ENCODE data around the gene HNF4A. TPM values are rescaled to one million over a fixed set of nuclear protein-coding genes. Genes with fewer than 3 reads are reported as not detected.

Gene HNF4A
- total RNA-seq, 2 experiments from 2014 or later, result not detected

DNA sequence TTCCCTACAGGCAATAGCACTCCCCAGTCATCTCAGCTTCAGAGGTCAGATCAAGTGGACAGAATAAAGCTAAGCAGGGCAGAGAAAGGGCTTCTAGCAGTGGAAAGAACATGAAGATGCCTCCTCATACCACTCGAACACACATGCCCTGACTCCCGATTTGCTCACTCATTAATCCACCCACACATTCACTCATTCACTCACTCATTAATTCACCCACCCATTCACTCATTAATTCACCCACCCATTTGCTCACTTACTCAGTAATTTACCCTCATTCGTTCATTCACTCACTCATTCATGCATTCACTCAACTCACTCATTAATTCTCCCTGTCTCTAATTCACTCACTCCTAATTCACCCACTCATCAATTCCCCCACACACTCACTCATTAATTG lies 43.9 kb downstream of the HNF4A start:
- ATAC-seq (no peak), DNase-seq (no peak)
- Mint-ChIP-seq H3K4me1 (no peaks in the 10 kb centered on the region), H3K27me3 (peaks cover 17% of the 10 kb centered on the region), H3K4me3 (no peak overlapping the region), H3K36me3 (peaks cover under 1% of the 10 kb centered on the region), H3K9me3 (ENCODE audit: low read depth) (peaks cover 2% of the 10 kb centered on the region), H3K27ac (no peak overlapping the region)
- CTCF ChIA-PET, result interaction anchor here (1.4 to 2.0 kb wide), 2 partner anchors 12 to 15 kb away, joined by 3 to 8 read pairs; no protein-coding TSS in a partner anchor

DNA sequence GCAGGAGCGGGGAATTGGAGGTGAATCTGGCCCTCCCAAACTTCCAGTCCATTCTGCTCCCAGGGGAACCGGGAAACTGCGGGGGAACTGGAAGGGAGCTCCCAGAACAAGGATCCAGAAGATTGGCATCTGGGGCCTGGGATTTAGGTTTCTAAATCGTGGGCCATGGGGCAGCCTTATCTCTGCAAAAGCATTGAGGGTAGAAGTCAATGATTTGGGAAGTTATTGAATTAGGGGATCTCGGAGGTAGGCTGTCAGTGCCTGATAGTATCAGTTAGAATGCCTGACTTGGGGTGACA lies 45.1 kb downstream of the HNF4A start:
- ATAC-seq (no peak), DNase-seq (no peak)
- CTCF ChIA-PET, result no interaction called here
- peaks cover 15% of the 10 kb centered on the region for H3K27me3 Mint-ChIP-seq
- no peak overlapping the region for H3K4me3 Mint-ChIP-seq
- peaks cover 2% of the 10 kb centered on the region for H3K36me3 Mint-ChIP-seq
- H3K9me3 Mint-ChIP-seq (ENCODE audit: low read depth), result peaks cover 4% of the 10 kb centered on the region
- H3K27ac Mint-ChIP-seq, result no peak overlapping the region
- H3K4me1 Mint-ChIP-seq, result no peaks in the 10 kb centered on the region

DNA sequence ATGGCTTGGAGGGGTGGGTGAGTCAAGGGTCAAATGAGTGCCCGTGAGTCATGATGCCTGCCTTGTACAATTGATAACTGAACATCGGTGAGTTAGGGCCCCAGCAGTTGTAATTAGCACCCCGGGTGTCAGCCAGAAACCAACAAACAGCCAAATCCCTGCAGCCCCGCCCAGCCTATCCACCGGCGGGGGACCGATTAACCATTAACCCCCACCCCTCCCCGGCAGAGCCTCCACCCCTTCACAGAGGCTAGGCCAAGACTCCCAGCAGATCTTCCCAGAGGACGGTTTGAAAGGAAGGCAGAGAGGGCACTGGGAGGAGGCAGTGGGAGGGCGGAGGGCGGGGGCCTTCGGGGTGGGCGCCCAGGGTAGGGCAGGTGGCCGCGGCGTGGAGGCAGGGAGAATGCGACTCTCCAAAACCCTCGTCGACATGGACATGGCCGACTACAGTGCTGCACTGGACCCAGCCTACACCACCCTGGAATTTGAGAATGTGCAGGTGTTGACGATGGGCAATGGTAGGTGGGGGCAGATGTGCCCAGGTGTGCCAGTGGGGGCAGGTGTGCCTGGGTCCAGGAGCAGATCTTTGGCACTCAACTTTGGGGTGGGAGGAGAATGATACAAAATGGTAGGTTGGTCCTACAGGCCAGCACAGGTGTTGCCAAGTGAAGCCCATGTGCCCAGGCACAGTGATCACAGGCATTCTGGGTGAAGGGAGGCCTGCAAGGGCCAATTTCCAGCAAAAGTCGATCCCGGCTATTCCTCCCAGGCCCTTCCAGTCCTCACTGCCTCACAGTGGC lies 45.7 kb downstream of the HNF4A start:
- Mint-ChIP-seq H3K9me3 (ENCODE audit: low read depth) (peaks cover 4% of the 10 kb centered on the region), H3K27me3 (peaks cover 13% of the 10 kb centered on the region), H3K36me3 (peaks cover 2% of the 10 kb centered on the region), H3K4me3 (no peak overlapping the region), H3K4me1 (no peaks in the 10 kb centered on the region), H3K27ac (no peak overlapping the region)
- DNase-seq (no peak), ATAC-seq (no peak)
- CTCF ChIA-PET, result no interaction called here

DNA sequence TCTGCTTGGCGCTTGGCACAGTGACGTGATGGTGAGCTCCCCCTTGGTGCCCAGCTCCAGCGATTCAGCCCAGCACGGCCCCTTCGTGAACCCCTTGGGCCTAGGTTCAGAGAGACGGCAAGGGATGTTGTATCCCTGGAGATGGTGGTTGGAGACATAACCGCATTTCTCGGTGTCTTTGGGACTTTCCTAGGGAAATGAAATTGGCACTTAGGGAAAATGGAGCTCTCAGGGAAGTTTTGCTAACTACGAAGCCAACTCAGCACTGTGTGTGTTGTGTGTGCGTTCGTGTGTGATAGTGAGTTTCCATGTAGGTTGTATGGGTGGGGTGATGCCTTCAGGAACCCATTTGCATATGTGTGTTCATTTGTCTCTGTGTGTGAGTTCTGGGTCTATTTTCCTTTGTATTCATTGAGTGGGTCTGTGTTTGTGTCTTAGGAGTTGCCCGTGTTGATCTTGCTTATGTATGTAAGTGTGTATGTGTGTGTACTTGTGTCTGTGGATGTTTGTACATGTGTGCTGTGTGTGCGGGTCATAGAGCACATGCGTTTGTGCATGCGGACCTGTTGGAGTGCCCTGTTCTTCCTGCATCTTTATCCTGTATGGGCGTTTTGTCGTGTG lies 46.4 kb downstream of the HNF4A start:
- CTCF ChIA-PET, result no interaction called here
- H3K4me1 Mint-ChIP-seq, result no peaks in the 10 kb centered on the region

DNA sequence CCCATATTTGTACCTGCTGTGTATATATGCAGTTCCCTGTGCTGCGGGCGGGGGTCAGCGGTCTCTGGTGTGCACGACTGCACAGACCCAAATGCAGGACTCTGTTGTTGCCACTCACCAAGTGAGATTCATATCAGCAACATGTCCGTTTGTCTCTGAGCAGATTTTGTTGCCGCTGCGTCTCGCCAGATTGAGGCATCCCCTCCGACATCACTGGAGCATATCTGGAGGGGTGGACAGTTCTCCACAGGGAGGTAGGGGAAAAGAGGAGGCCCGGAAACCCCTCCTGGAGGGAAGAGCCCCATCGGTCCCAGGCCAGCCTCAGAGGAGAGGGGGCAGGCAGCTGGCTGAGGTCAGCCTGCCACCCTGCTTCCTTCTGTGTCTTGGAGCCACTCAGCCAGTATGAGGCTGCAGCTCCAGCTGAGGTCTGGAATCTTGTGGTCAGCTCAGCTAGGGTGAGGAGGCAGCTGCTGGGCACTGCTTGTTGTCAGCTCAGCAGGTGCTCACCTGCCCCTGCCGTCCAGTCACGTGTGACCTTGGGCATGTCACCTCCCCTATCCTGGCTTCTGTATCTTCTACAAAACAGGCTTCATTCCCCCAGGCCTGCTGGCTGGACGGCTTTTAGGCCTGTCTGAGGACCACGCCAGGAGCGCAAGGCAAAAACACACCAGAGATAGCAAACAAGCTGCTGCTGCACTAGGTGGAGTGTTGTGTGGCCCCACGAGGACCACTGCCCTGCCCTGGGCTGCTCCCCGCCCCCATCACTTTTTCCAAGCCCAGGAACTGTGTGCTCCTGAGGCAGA lies 47.1 kb downstream of the HNF4A start:
- Mint-ChIP-seq H3K4me3 (no peak overlapping the region), H3K27ac (no peak overlapping the region), H3K4me1 (no peaks in the 10 kb centered on the region), H3K36me3 (peaks cover 2% of the 10 kb centered on the region), H3K27me3 (peaks cover 8% of the 10 kb centered on the region), H3K9me3 (ENCODE audit: low read depth) (peaks cover 4% of the 10 kb centered on the region)
- CTCF ChIA-PET, result no interaction called here
- DNase-seq (no peak), ATAC-seq (no peak)

More for the DNA sequence above, 46.4 kb downstream of the HNF4A start:
- Mint-ChIP-seq H3K36me3 (peaks cover 2% of the 10 kb centered on the region), H3K27ac (no peak overlapping the region), H3K27me3 (peaks cover 8% of the 10 kb centered on the region), H3K4me3 (no peak overlapping the region), H3K9me3 (ENCODE audit: low read depth) (peaks cover 4% of the 10 kb centered on the region)
- ATAC-seq (no peak), DNase-seq (no peak)

DNA sequence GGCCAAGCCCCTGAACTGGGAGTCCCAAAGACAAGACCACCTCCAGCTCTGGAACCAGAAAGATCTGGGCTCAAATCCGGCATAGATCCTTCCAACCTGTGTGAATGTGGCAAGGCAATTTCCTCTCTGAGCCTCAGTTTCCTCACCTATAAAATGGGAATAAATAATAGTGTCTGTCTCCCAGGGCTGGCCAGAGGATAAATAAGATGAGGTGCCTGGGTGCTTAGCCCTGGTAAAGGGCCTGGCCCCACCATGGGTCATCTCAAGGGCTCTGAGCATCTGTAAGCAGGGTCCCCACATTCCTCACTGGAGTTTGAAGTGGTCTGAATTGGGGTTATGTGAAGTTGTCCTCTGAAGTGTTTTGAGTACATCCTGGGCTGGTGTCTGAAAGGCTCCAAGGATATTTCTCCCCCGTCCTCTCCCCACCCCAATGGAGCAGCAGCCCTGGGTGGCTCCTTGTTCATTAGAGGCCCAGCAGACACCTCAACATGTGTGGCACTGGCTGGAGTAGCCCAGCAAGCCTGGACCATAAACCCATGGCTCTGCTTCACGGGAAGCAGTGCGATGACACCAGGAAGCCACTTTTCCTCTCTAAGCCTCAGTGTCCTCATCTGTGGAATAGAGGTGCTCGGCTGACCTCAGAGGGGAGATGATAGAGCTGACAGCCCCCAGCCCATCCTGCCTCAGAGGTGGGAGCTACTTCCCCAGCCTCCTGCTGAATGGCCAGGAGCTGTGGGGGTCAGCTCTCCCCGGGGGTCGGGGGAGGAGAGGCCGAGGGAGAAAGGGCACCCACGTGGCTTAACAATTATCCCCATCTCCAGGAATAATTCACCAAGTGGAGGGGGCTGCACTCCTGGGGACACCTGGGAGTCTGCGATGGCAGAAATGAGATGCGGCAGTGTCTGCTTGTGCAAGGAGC lies 48.0 kb downstream of the HNF4A start:
- peaks cover 4% of the 10 kb centered on the region for H3K9me3 Mint-ChIP-seq (ENCODE audit: low read depth)
- no peak overlapping the region for H3K4me3 Mint-ChIP-seq
- H3K4me1 Mint-ChIP-seq, result no peaks in the 10 kb centered on the region
- peaks cover 2% of the 10 kb centered on the region for H3K36me3 Mint-ChIP-seq
- DNase-seq (no peak), ATAC-seq (no peak)
- H3K27me3 Mint-ChIP-seq, result peaks cover 6% of the 10 kb centered on the region
- H3K27ac Mint-ChIP-seq, result no peak overlapping the region
- CTCF ChIA-PET, result no interaction called here

DNA sequence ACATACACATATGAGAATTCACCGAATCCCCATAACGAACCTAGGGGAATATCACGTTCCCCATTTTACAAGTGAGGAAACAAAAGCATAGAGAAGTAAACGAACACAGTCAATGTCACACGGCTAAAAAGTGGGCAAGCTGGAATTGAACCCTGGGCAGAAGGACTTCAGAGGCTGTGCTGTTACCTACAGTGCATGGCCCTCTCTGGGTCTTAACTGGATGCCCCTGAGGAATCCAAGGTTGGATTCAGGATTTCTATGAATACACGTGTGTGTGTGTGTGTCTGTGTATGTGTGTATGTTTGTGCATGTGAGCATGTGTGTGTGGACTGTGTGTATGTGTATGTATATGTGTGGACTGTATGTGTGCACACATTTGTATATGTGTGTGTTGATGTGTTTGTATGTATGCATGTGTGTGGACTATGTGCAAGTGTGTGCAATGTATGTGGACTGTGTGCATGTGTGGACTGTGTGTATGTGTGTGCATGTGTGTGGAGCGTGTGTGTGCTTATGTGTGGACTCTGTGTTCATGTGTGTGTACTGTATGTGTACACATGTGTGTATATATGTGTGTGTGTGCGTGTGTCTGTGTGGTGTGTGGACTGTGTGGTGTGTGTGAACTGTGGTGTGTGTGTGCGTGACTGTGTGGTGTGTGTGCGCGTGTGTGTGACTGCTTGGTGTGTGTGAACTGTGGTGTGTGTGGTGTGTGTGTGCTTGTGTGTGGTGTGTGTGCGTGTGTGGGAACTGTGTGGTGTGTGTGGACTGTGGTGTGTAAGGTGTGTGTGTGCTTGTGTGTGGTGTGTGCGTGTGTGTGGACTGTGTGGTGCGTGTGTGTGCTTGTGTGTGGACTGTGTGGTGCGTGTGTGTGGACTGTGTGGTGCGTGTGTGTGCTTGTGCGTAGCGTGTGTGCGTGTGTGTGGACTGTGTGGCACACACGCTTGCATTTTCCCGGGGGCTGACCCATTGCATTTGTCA lies 49.0 kb downstream of the HNF4A start:
- H3K4me3 Mint-ChIP-seq, result no peak overlapping the region
- H3K27me3 Mint-ChIP-seq, result peaks cover 2% of the 10 kb centered on the region
- DNase-seq (no peak), ATAC-seq (no peak)
- no peaks in the 10 kb centered on the region for H3K4me1 Mint-ChIP-seq
- peaks cover 2% of the 10 kb centered on the region for H3K36me3 Mint-ChIP-seq
- CTCF ChIA-PET, result no interaction called here
- H3K9me3 Mint-ChIP-seq (ENCODE audit: low read depth), result peaks cover 4% of the 10 kb centered on the region
- H3K27ac Mint-ChIP-seq, result no peak overlapping the region

DNA sequence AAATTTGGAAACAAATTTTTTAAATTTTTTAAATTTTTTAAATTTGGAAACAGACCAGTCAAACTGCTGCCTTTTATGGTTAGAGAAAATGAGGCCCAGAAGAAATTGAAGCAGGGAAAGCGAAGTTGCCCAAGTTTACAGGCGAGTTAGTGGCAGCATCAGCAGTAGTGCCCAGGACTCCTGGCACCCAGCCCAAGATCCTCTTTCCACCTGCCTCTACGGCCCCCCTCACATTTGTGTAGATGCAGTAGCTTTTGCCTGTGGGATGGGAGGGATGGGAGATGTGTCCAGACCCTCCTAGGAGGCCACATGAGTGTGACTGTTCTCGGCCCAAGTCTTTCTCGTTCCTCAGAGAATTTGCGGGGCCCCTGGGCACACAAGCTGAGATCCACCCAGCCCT lies 49.8 kb downstream of the HNF4A start:
- CTCF ChIA-PET, result interaction anchor here (1.6 kb wide), 1 partner anchor 22 kb away, joined by 3 read pairs; no protein-coding TSS in a partner anchor
- H3K4me3 Mint-ChIP-seq, result no peak overlapping the region
- H3K4me1 Mint-ChIP-seq, result no peaks in the 10 kb centered on the region
- no peak overlapping the region for H3K27ac Mint-ChIP-seq
- H3K36me3 Mint-ChIP-seq, result peaks cover 2% of the 10 kb centered on the region
- H3K9me3 Mint-ChIP-seq (ENCODE audit: low read depth), result peaks cover 4% of the 10 kb centered on the region
- ATAC-seq (no peak), DNase-seq (no peak)
- no peaks in the 10 kb centered on the region for H3K27me3 Mint-ChIP-seq

DNA sequence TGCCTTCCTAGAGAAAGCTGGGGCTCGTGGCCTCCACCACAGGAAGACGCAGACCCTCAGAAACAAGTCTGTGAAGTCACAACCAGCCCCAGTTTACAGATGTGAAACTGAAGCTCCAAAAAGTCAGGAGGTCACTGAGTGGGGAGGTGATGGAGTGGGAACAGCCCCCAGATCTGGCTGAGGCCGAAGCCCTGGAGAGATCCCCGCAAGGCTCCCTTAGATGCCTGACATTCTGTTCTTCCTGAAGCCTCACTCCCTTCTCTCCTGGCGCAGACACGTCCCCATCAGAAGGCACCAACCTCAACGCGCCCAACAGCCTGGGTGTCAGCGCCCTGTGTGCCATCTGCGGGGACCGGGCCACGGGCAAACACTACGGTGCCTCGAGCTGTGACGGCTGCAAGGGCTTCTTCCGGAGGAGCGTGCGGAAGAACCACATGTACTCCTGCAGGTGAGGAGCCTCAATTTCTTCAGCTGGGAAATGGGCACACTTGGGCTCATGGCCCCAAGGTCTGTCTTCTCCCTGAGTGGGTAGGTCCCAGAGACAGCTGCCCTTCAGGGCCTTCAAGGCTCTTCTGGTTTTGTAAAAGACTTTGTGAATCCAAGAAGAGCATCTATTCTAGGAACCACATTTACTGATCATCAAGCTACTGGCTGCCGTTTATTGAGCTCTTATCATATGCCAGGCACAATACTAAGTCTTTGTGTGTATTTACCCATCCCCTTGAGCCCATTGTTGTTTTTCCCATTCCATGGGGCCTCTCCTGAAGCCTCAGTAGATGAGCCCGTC lies 50.5 kb downstream of the HNF4A start:
- CTCF ChIA-PET, result interaction anchor here (0.6 to 1.6 kb wide), 2 partner anchors 23 to 613 kb away, joined by 3 read pairs; no protein-coding TSS in a partner anchor
- H3K9me3 Mint-ChIP-seq (ENCODE audit: low read depth), result peaks cover 4% of the 10 kb centered on the region
- no peak for ATAC-seq
- no peak for DNase-seq
- no peak overlapping the region for H3K27ac Mint-ChIP-seq
- peaks cover 2% of the 10 kb centered on the region for H3K36me3 Mint-ChIP-seq
- H3K4me1 Mint-ChIP-seq, result no peaks in the 10 kb centered on the region
- H3K27me3 Mint-ChIP-seq, result no peaks in the 10 kb centered on the region
- no peak overlapping the region for H3K4me3 Mint-ChIP-seq

DNA sequence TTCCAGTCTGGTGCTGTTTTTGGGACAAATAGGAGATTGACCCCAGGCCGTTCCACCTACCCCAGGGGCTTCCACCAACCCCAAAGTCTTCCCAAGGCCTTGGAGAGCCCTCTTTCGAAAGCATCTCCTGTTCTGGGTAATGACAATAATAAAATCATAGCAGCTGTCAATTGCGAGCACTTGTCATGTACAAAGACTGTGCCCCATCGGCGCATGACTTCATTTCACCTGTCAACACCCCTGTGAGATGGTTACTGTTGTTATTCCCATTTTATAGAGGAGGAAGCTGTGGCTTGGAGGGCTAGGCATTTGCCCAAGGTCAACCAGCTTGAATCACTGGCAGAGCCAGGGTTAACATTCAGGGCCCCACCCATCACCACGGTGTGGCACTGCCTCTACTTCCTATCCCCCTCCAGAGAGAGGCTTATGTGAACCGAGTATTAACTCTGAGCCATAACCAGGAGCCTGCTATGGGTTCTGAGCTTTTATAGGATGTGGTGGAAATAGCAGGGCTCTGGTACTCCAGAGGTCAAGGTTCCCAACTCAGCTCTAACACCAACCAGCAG lies 51.2 kb downstream of the HNF4A start:
- Mint-ChIP-seq H3K36me3 (peaks cover 2% of the 10 kb centered on the region), H3K9me3 (ENCODE audit: low read depth) (peaks cover 4% of the 10 kb centered on the region), H3K27ac (no peak overlapping the region), H3K27me3 (no peaks in the 10 kb centered on the region), H3K4me3 (no peak overlapping the region), H3K4me1 (no peaks in the 10 kb centered on the region)
- no peak for ATAC-seq
- CTCF ChIA-PET, result interaction anchor here (1.0 to 1.6 kb wide), 2 partner anchors 22 to 23 kb away, joined by 3 read pairs; no protein-coding TSS in a partner anchor
- DNase-seq, result no peak

DNA sequence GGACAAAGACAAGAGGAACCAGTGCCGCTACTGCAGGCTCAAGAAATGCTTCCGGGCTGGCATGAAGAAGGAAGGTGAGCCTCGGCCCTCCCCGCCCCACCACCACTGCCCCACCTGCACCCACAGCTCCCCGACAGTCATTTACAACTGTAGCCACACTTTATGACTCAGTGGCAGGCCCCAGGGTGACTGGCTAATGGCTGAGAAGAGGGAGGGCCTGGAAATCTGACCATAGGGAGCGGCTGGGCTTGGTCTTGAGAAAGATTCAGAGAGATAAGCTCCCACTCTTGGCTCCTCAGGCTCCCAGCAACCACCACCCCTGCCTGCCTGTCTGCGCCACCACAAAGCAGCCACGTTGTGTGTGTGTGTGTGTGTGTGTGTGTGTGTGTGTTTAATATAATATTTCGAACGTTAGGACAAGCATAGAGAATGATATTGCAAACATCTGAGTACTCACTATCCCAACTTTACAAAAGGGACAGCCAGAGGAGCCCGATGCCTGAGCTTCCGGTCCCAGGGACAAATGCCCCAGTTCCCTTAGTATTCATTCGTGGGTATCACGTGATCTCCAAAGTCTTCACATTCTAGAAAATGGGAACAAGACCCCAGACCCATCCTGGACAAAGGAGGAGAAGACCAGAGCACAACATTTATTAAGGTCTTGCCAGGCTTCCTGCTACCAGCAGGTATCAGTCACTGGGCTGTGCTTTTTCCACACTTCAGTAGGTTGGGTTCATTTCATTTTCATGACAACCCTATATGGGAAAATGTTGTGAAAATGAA lies 52.1 kb downstream of the HNF4A start:
- no peak overlapping the region for H3K27ac Mint-ChIP-seq
- no peak overlapping the region for H3K4me3 Mint-ChIP-seq
- CTCF ChIA-PET, result interaction anchor here (1.0 kb wide), 1 partner anchor 23 kb away, joined by 3 read pairs; no protein-coding TSS in a partner anchor
- H3K36me3 Mint-ChIP-seq, result peaks cover 2% of the 10 kb centered on the region
- ATAC-seq (no peak), DNase-seq (no peak)
- peaks cover 7% of the 10 kb centered on the region for H3K27me3 Mint-ChIP-seq
- peaks cover 4% of the 10 kb centered on the region for H3K9me3 Mint-ChIP-seq (ENCODE audit: low read depth)
- no peaks in the 10 kb centered on the region for H3K4me1 Mint-ChIP-seq

Data from activated CD8-positive, alpha-beta memory T cell treated with anti-CD3 and anti-CD28 coated beads, Interleukin-2, amount 10 ng/mL, durations not matched to agents 7 days and 5 days (primary cell).